ENCODE measurements around the gene NDE1. TPM values are rescaled to one million over a fixed set of nuclear protein-coding genes. Genes with fewer than 3 reads are reported as not detected.

The NDE1 gene
- total RNA-seq, 2 experiments from 2014 or later = 88.9 to 141 TPM

- no peak overlapping the region for H3K27ac ChIP-seq (ENCODE audit: low read depth, low read length, poor library complexity, severe bottlenecking)
- intact Hi-C loops (cut with micrococcal nuclease; ENCODE audit: unreplicated experiment) = no loop called here
- H3K4me1 ChIP-seq (ENCODE audit: insufficient read depth, low read length, poor library complexity, severe bottlenecking) = no peaks in the 10 kb centered on the region
- BruUV-seq (replicated peaks) = no TSS peak
- no peak overlapping the region for H3K4me3 ChIP-seq (ENCODE audit: low read depth, low read length, poor library complexity, severe bottlenecking)
- no peak for TF ChIP-seq EZH2phosphoT487 (IDR thresholded peaks at IDR 0.05; ENCODE audit: borderline replicate concordance, low read depth, low read length)
- TF ChIP-seq, protein P1, sequence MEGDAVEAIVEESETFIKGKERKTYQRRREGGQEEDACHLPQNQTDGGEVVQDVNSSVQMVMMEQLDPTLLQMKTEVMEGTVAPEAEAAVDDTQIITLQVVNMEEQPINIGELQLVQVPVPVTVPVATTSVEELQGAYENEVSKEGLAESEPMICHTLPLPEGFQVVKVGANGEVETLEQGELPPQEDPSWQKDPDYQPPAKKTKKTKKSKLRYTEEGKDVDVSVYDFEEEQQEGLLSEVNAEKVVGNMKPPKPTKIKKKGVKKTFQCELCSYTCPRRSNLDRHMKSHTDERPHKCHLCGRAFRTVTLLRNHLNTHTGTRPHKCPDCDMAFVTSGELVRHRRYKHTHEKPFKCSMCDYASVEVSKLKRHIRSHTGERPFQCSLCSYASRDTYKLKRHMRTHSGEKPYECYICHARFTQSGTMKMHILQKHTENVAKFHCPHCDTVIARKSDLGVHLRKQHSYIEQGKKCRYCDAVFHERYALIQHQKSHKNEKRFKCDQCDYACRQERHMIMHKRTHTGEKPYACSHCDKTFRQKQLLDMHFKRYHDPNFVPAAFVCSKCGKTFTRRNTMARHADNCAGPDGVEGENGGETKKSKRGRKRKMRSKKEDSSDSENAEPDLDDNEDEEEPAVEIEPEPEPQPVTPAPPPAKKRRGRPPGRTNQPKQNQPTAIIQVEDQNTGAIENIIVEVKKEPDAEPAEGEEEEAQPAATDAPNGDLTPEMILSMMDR (conservative IDR thresholded peaks at IDR 0.05; ENCODE audit: low read length) = no peak
- H3K36me3 ChIP-seq (ENCODE audit: insufficient read depth, low read length) = peaks cover 96% of the 10 kb centered on the region
- H3K9me2 ChIP-seq (ENCODE audit: insufficient read depth, low read length) = no peaks in the 10 kb centered on the region
- no peak for DNase-seq (ENCODE audit: low spot score)
- H4K20me1 ChIP-seq (ENCODE audit: insufficient read depth, low read length) = no peaks in the 10 kb centered on the region
- H3K4me2 ChIP-seq (ENCODE audit: low read length) = no peak overlapping the region
- H3K9me3 ChIP-seq (ENCODE audit: low read length) = no peaks in the 10 kb centered on the region
- ChIA-PET CTCF (ENCODE audit: unreplicated experiment) (no interaction called here), POLR2A (no interaction called here)
- no peaks in the 10 kb centered on the region for H3K79me2 ChIP-seq (ENCODE audit: insufficient read depth, low read depth, low read length)
- H2AFZ ChIP-seq (ENCODE audit: low read length) = no peak overlapping the region
Measured at GRCh38 chr16:15694499-15694898, 44.5 kb downstream of the NDE1 start.

DNA sequence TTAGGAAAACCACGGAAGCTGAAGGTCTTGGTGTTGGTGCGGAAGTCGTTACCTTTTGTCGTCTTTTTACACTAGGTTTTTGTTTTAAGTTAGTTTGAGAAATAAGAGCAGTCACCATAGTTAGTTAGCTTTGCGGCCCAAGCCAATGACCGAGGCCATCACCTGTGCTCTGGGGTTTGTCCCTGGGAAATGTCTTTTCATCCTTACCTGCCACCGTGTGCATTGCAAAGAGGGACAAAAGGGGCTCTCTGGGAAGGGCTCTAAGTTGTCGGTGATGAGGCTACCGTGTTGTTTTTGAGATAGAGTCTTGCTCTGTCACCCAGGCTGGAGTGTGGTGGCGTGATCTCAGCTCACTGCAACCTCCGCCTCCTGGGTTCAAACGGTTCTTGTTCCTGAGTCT lies 49.8 kb downstream of the NDE1 start:
- Histone ChIP-seq H3K4me3 (ENCODE audit: low read depth, low read length, poor library complexity, severe bottlenecking) (no peak overlapping the region), H2AFZ (ENCODE audit: low read length) (no peak overlapping the region), H3K4me2 (ENCODE audit: low read length) (no peak overlapping the region), H3K9me2 (ENCODE audit: insufficient read depth, low read length) (no peaks in the 10 kb centered on the region), H4K20me1 (ENCODE audit: insufficient read depth, low read length) (no peaks in the 10 kb centered on the region), H3K27ac (ENCODE audit: low read depth, low read length, poor library complexity, severe bottlenecking) (no peak overlapping the region), H3K36me3 (ENCODE audit: insufficient read depth, low read length) (peaks cover 91% of the 10 kb centered on the region), H3K9me3 (ENCODE audit: low read length) (no peaks in the 10 kb centered on the region), H3K79me2 (ENCODE audit: insufficient read depth, low read depth, low read length) (no peaks in the 10 kb centered on the region), H3K4me1 (ENCODE audit: insufficient read depth, low read length, poor library complexity, severe bottlenecking) (no peaks in the 10 kb centered on the region)
- POLR2A ChIA-PET = no interaction called here
- BruUV-seq (replicated peaks) = no TSS peak
- CTCF ChIA-PET (ENCODE audit: unreplicated experiment) = no interaction called here
- TF ChIP-seq, protein P1 (conservative IDR thresholded peaks at IDR 0.05; ENCODE audit: low read length) = no peak
- TF ChIP-seq EZH2phosphoT487 (IDR thresholded peaks at IDR 0.05; ENCODE audit: borderline replicate concordance, low read depth, low read length) = no peak
- intact Hi-C loops (cut with micrococcal nuclease; ENCODE audit: unreplicated experiment) = loop anchor here (10.0 kb wide), 1 partner anchor 175 kb away; no protein-coding TSS in a partner anchor
- no peak for DNase-seq (ENCODE audit: low spot score)

- no peak for TF ChIP-seq EZH2phosphoT487 (IDR thresholded peaks at IDR 0.05; ENCODE audit: borderline replicate concordance, low read depth, low read length)
- TF ChIP-seq, protein P1 (conservative IDR thresholded peaks at IDR 0.05; ENCODE audit: low read length) = no peak
- BruUV-seq (replicated peaks) = TSS peak; percentile 45
- no peaks in the 10 kb centered on the region for H3K4me1 ChIP-seq (ENCODE audit: insufficient read depth, low read length, poor library complexity, severe bottlenecking)
- intact Hi-C loops (cut with micrococcal nuclease; ENCODE audit: unreplicated experiment) = loop anchor here (10.0 kb wide), 1 partner anchor 177 kb away; no protein-coding TSS in a partner anchor
- CTCF ChIA-PET (ENCODE audit: unreplicated experiment) = no interaction called here
- H3K9me3 ChIP-seq (ENCODE audit: low read length) = no peaks in the 10 kb centered on the region
- no peak overlapping the region for H3K4me3 ChIP-seq (ENCODE audit: low read depth, low read length, poor library complexity, severe bottlenecking)
- H2AFZ ChIP-seq (ENCODE audit: low read length) = no peak overlapping the region
- POLR2A ChIA-PET = no interaction called here
- no peak overlapping the region for H3K27ac ChIP-seq (ENCODE audit: low read depth, low read length, poor library complexity, severe bottlenecking)
- DNase-seq (ENCODE audit: low spot score) = no peak
- H3K79me2 ChIP-seq (ENCODE audit: insufficient read depth, low read depth, low read length) = no peaks in the 10 kb centered on the region
- no peak overlapping the region for H3K4me2 ChIP-seq (ENCODE audit: low read length)
- peaks cover 86% of the 10 kb centered on the region for H3K36me3 ChIP-seq (ENCODE audit: insufficient read depth, low read length)
- H3K9me2 ChIP-seq (ENCODE audit: insufficient read depth, low read length) = no peaks in the 10 kb centered on the region
- H4K20me1 ChIP-seq (ENCODE audit: insufficient read depth, low read length) = no peaks in the 10 kb centered on the region
Measured at GRCh38 chr16:15701367-15701766, 51.3 kb downstream of the NDE1 start.

Data from OCI-LY7 (cell line).